ENCODE measurements around the gene MGAT5B.
A peak's percentile ranks its signal among the peaks of the same experiment; 100 is the strongest.
"Not testable (repeated sequence)": the region's sequence is repeated elsewhere in the genome, so short reads cannot be mapped to it uniquely, and the experiment has no call there.

The MGAT5B gene

GRCh38 chr17:76973040-76973439 lies 104.8 kb downstream of the MGAT5B start:
- Mint-ChIP-seq H3K27ac (no peak overlapping the region), H3K36me3 (peaks cover 5% of the 10 kb centered on the region), H3K9me3 (peaks cover 5% of the 10 kb centered on the region), H3K27me3 (peaks cover 14% of the 10 kb centered on the region), H3K4me1 (peaks cover 11% of the 10 kb centered on the region), H3K4me3 (no peak overlapping the region)
- DNase-seq (ENCODE audit: low spot score in 2 of 2) = no peak
- no peak for ATAC-seq (ENCODE audit: low read depth)

GRCh38 chr17:76974721-76975120 lies 106.5 kb downstream of the MGAT5B start:
- Mint-ChIP-seq H3K36me3 (peaks cover 8% of the 10 kb centered on the region), H3K27ac (no peak overlapping the region), H3K4me3 (no peak overlapping the region), H3K9me3 (peaks cover 9% of the 10 kb centered on the region), H3K27me3 (peaks cover 10% of the 10 kb centered on the region), H3K4me1 (peaks cover 4% of the 10 kb centered on the region)
- ATAC-seq (ENCODE audit: low read depth) (no peak), DNase-seq (ENCODE audit: low spot score in 2 of 2) (no peak)

- H3K36me3 Mint-ChIP-seq; DNase-seq (ENCODE audit: low spot score in 2 of 2); H3K27me3 Mint-ChIP-seq; ATAC-seq (ENCODE audit: low read depth); H3K4me1 Mint-ChIP-seq; H3K27ac Mint-ChIP-seq; H3K4me3 Mint-ChIP-seq; H3K9me3 Mint-ChIP-seq: not testable (repeated sequence)
These were observed 109.8 kb downstream of the MGAT5B start for GRCh38 chr17:76978050-76978449.

GRCh38 chr17:76981545-76982295 lies 113.5 kb downstream of the MGAT5B start:
- peaks cover 2% of the 10 kb centered on the region for H3K36me3 Mint-ChIP-seq
- no peak for ATAC-seq (ENCODE audit: low read depth)
- H3K27ac Mint-ChIP-seq = no peak overlapping the region

GRCh38 chr17:76982408-76983074 lies 114.3 kb downstream of the MGAT5B start:
- no peak overlapping the region for H3K27ac Mint-ChIP-seq
- H3K4me3 Mint-ChIP-seq = no peak overlapping the region
- ATAC-seq (ENCODE audit: low read depth) = peak; percentile 29
- peaks cover 4% of the 10 kb centered on the region for H3K4me1 Mint-ChIP-seq
- H3K9me3 Mint-ChIP-seq = peaks cover 3% of the 10 kb centered on the region
- peaks cover 2% of the 10 kb centered on the region for H3K36me3 Mint-ChIP-seq
- no peak for DNase-seq (ENCODE audit: low spot score in 2 of 2)
- peaks cover 11% of the 10 kb centered on the region for H3K27me3 Mint-ChIP-seq

More at GRCh38 chr17:76981545-76982295, 113.5 kb downstream of the MGAT5B start:
- Mint-ChIP-seq H3K9me3 (peaks cover 3% of the 10 kb centered on the region), H3K27me3 (peaks cover 9% of the 10 kb centered on the region), H3K4me3 (no peak overlapping the region), H3K4me1 (peaks cover 4% of the 10 kb centered on the region)
- no peak for DNase-seq (ENCODE audit: low spot score in 2 of 2)

- Mint-ChIP-seq H3K36me3 (peaks cover under 1% of the 10 kb centered on the region), H3K4me3 (no peak overlapping the region)
- ATAC-seq (ENCODE audit: low read depth) = no peak
These were observed 115.0 kb downstream of the MGAT5B start for GRCh38 chr17:76983075-76983775.

GRCh38 chr17:76986365-76986764 lies 118.2 kb downstream of the MGAT5B start:
- Mint-ChIP-seq H3K9me3 (no peaks in the 10 kb centered on the region), H3K27me3 (peaks cover 17% of the 10 kb centered on the region), H3K4me1 (peaks cover 4% of the 10 kb centered on the region), H3K36me3 (no peaks in the 10 kb centered on the region), H3K4me3 (no peak overlapping the region), H3K27ac (no peak overlapping the region)
- ATAC-seq (ENCODE audit: low read depth) = no peak
- DNase-seq (ENCODE audit: low spot score in 2 of 2) = no peak

More at GRCh38 chr17:76983075-76983775, 115.0 kb downstream of the MGAT5B start:
- peaks cover 4% of the 10 kb centered on the region for H3K4me1 Mint-ChIP-seq
- no peak for DNase-seq (ENCODE audit: low spot score in 2 of 2)
- H3K9me3 Mint-ChIP-seq = peaks cover 2% of the 10 kb centered on the region
- H3K27ac Mint-ChIP-seq = no peak overlapping the region
- peaks cover 13% of the 10 kb centered on the region for H3K27me3 Mint-ChIP-seq

GRCh38 chr17:76987486-76988093 lies 119.4 kb downstream of the MGAT5B start:
- ATAC-seq (ENCODE audit: low read depth) = no peak
- Mint-ChIP-seq H3K27me3 (peaks cover 17% of the 10 kb centered on the region), H3K27ac (no peak overlapping the region), H3K4me1 (peaks cover 4% of the 10 kb centered on the region), H3K4me3 (no peak overlapping the region), H3K36me3 (no peaks in the 10 kb centered on the region), H3K9me3 (no peaks in the 10 kb centered on the region)
- no peak for DNase-seq (ENCODE audit: low spot score in 2 of 2)

GRCh38 chr17:76988796-76989195 lies 120.6 kb downstream of the MGAT5B start:
- Mint-ChIP-seq H3K36me3 (no peaks in the 10 kb centered on the region), H3K4me1 (no peaks in the 10 kb centered on the region), H3K27ac (no peak overlapping the region), H3K9me3 (no peaks in the 10 kb centered on the region), H3K4me3 (no peak overlapping the region), H3K27me3 (peaks cover 11% of the 10 kb centered on the region)
- no peak for DNase-seq (ENCODE audit: low spot score in 2 of 2)
- no peak for ATAC-seq (ENCODE audit: low read depth)

GRCh38 chr17:76989519-76989918 lies 121.3 kb downstream of the MGAT5B start:
- no peaks in the 10 kb centered on the region for H3K4me1 Mint-ChIP-seq
- no peaks in the 10 kb centered on the region for H3K36me3 Mint-ChIP-seq
- no peak overlapping the region for H3K4me3 Mint-ChIP-seq
- DNase-seq (ENCODE audit: low spot score in 2 of 2) = no peak
- H3K9me3 Mint-ChIP-seq = no peaks in the 10 kb centered on the region
- ATAC-seq (ENCODE audit: low read depth) = no peak
- peaks cover 11% of the 10 kb centered on the region for H3K27me3 Mint-ChIP-seq
- no peak overlapping the region for H3K27ac Mint-ChIP-seq

GRCh38 chr17:76992891-76993290 lies 124.7 kb downstream of the MGAT5B start:
- no peaks in the 10 kb centered on the region for H3K36me3 Mint-ChIP-seq
- H3K9me3 Mint-ChIP-seq = no peaks in the 10 kb centered on the region
- DNase-seq (ENCODE audit: low spot score in 2 of 2) (no peak), ATAC-seq (ENCODE audit: low read depth) (no peak)
- H3K4me3 Mint-ChIP-seq = no peak overlapping the region
- peaks cover under 1% of the 10 kb centered on the region for H3K4me1 Mint-ChIP-seq
- no peak overlapping the region for H3K27ac Mint-ChIP-seq
- H3K27me3 Mint-ChIP-seq = peaks cover 6% of the 10 kb centered on the region

GRCh38 chr17:76993651-76994050 lies 125.4 kb downstream of the MGAT5B start:
- no peak overlapping the region for H3K4me3 Mint-ChIP-seq
- H3K27ac Mint-ChIP-seq = no peak overlapping the region
- H3K9me3 Mint-ChIP-seq = no peaks in the 10 kb centered on the region
- H3K27me3 Mint-ChIP-seq = peaks cover 7% of the 10 kb centered on the region
- peaks cover 8% of the 10 kb centered on the region for H3K4me1 Mint-ChIP-seq
- DNase-seq (ENCODE audit: low spot score in 2 of 2) (no peak), ATAC-seq (ENCODE audit: low read depth) (no peak)
- H3K36me3 Mint-ChIP-seq = no peaks in the 10 kb centered on the region

GRCh38 chr17:76994237-76994637 lies 126.0 kb downstream of the MGAT5B start:
- H3K4me3 Mint-ChIP-seq = no peak overlapping the region

More at GRCh38 chr17:76994237-76994637, 126.0 kb downstream of the MGAT5B start:
- ATAC-seq (ENCODE audit: low read depth) (no peak), DNase-seq (ENCODE audit: low spot score in 2 of 2) (no peak)
- no peaks in the 10 kb centered on the region for H3K9me3 Mint-ChIP-seq
- peaks cover 7% of the 10 kb centered on the region for H3K27me3 Mint-ChIP-seq
- no peak overlapping the region for H3K27ac Mint-ChIP-seq
- peaks cover 10% of the 10 kb centered on the region for H3K4me1 Mint-ChIP-seq
- H3K36me3 Mint-ChIP-seq = no peaks in the 10 kb centered on the region

Data from memory B cell (primary cell).